Kidney epithelial cell (primary cell): ENCODE data around the gene QRFP. TPM values are rescaled to one million over a fixed set of nuclear protein-coding genes. Genes with fewer than 3 reads are reported as not detected.

Experiments
- DNase-seq: peaks from one replicate; pipeline ENCODE4 v3.0.0-alpha.2; 2010; ENCODE audit warnings: low read depth
- H3K27me3 ChIP-seq: 2 replicates; pipeline ENCODE4 v1.6.0; 2011; ENCODE audit warnings: low read length; ENCODE audit not compliant: control insufficient read depth, insufficient read depth
- H3K36me3 ChIP-seq: 2 replicates; pipeline ENCODE4 v1.5.1; 2011; ENCODE audit warnings: low read length; ENCODE audit not compliant: control insufficient read depth, insufficient read depth
- H3K4me3 ChIP-seq: 2 replicates; pipeline ENCODE4 v1.5.1; 2011; ENCODE audit warnings: low read depth, mild to moderate bottlenecking, control low read depth, low read length
- total RNA-seq: library from RNA; depleted of rRNA; stranded (reverse); fragments of >200 nt; gene quantifications from 2 replicates; pipeline ENCODE4 v1.2.3, GENCODE V29; 2015
- TF ChIP-seq, protein P1 (sequence below): IDR thresholded peaks from 2 replicates; pipeline ENCODE4 v1.5.1; 2011; ENCODE audit warnings: mild to moderate bottlenecking, moderate library complexity, low read length, control low read depth, inconsistent platforms; ENCODE audit not compliant: insufficient read depth, poor library complexity, severe bottlenecking

Gene QRFP
- total RNA-seq, 1 donor from 2014 or later: not detected

DNA sequence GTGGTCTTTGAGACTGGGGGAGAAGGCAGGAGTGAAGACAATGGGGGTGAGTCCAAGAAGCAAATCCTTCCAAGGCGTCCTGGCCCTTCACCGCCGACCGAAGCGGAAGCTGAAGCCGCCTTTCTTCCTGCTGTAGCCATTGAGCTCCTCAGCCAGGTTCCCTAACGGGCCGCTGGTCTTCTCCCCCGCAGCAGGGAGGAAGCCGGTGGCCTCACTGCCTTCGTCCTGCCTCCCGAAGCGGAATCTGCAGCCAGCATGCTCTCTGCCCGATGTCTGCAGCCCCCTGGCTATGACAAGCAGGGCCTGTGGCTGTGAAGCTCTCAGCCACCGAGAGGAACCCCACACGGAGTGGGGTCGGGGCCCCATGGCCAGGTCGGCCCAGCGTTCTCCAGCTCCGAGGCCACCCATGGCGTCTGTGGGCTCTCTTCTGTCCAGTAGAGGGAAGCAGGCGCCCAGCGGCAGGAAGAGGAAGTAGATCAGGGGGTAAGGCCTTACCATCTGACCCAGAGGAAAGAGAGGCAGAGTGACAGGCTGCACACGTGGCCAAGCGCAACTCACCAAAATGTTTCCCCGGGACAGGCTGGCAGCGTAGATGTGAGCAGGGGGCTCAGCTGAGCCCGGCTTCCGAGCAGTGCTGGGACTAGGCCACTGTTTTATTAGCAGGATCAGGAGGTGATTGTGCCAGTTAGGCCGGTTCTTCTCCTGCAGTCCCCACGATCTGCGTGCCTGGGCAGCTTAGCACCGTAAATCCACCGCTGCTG is 3.1 kb downstream of the QRFP start:
- peaks cover 22% of the 10 kb centered on the region for H3K27me3 ChIP-seq
- H3K4me3 ChIP-seq: no peak overlapping the region
- H3K36me3 ChIP-seq: peaks cover 6% of the 10 kb centered on the region
- no peak for DNase-seq
- TF ChIP-seq, protein P1, sequence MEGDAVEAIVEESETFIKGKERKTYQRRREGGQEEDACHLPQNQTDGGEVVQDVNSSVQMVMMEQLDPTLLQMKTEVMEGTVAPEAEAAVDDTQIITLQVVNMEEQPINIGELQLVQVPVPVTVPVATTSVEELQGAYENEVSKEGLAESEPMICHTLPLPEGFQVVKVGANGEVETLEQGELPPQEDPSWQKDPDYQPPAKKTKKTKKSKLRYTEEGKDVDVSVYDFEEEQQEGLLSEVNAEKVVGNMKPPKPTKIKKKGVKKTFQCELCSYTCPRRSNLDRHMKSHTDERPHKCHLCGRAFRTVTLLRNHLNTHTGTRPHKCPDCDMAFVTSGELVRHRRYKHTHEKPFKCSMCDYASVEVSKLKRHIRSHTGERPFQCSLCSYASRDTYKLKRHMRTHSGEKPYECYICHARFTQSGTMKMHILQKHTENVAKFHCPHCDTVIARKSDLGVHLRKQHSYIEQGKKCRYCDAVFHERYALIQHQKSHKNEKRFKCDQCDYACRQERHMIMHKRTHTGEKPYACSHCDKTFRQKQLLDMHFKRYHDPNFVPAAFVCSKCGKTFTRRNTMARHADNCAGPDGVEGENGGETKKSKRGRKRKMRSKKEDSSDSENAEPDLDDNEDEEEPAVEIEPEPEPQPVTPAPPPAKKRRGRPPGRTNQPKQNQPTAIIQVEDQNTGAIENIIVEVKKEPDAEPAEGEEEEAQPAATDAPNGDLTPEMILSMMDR: peak; percentile 54

GRCh38 chr9:130892477-130893304 is 3.9 kb downstream of the QRFP start:
- H3K27me3 ChIP-seq: peaks cover 14% of the 10 kb centered on the region
- TF ChIP-seq, protein P1: no peak
- H3K36me3 ChIP-seq: peaks cover 6% of the 10 kb centered on the region
- H3K4me3 ChIP-seq: no peak overlapping the region
- no peak for DNase-seq

- peaks cover 6% of the 10 kb centered on the region for H3K36me3 ChIP-seq
These were observed 4.7 kb downstream of the QRFP start for GRCh38 chr9:130891688-130892476.

GRCh38 chr9:130890870-130891687 is 5.5 kb downstream of the QRFP start:
- Histone ChIP-seq H3K4me3 (no peak overlapping the region), H3K36me3 (peaks cover 8% of the 10 kb centered on the region), H3K27me3 (no peaks in the 10 kb centered on the region)
- TF ChIP-seq, protein P1: no peak
- DNase-seq: no peak

More at GRCh38 chr9:130891688-130892476, 4.7 kb downstream of the QRFP start:
- TF ChIP-seq, protein P1: no peak
- H3K4me3 ChIP-seq: no peak overlapping the region
- DNase-seq: no peak
- H3K27me3 ChIP-seq: peaks cover 6% of the 10 kb centered on the region

- H3K4me3 ChIP-seq: no peak overlapping the region
- no peaks in the 10 kb centered on the region for H3K27me3 ChIP-seq
- H3K36me3 ChIP-seq: peaks cover 8% of the 10 kb centered on the region
- TF ChIP-seq, protein P1: no peak
- no peak for DNase-seq
These were observed 6.5 kb downstream of the QRFP start for GRCh38 chr9:130890124-130890523.
